SU-DHL-6 (cell line): Measurements from ENCODE around the gene LRRC18.

Experiments
- H2AFZ ChIP-seq: fragments of 200-600 bp; sonication (generic); 2 replicates; pipeline ENCODE4 v1.6.1; 2014; ENCODE audit warnings: low read depth, mild to moderate bottlenecking, moderate library complexity, mixed read lengths, antibody characterized with exemption, low read length; ENCODE audit not compliant: severe bottlenecking
- H3F3A ChIP-seq: fragments of 200-600 bp; shearing (Covaris generic); 2 replicates; pipeline ENCODE4 v1.6.0; 2016; ENCODE audit warnings: antibody characterized with exemption, mild to moderate bottlenecking; ENCODE audit not compliant: insufficient read depth
- H3K27ac ChIP-seq: fragments of 200-600 bp; sonication (generic); 2 replicates; pipeline ENCODE4 v1.5.1; 2016; ENCODE audit warnings: low read depth, mild to moderate bottlenecking, low read length, moderate library complexity, mixed read lengths
- H3K27me3 ChIP-seq: fragments of 200-600 bp; sonication (generic), shearing (Covaris generic); 2 replicates; pipeline ENCODE4 v1.6.0; 2014; ENCODE audit warnings: mild to moderate bottlenecking, low read length
- H3K36me3 ChIP-seq: fragments of 200-600 bp; sonication (generic); 2 replicates; pipeline ENCODE4 v1.6.1; 2014; ENCODE audit warnings: mild to moderate bottlenecking, low read length, mixed read lengths
- H3K4me2 ChIP-seq: fragments of 300-600, 200-600 bp; shearing (Covaris generic), sonication (generic); 2 replicates; pipeline ENCODE4 v1.6.0; 2014; ENCODE audit warnings: low read length, low read depth, mild to moderate bottlenecking; ENCODE audit not compliant: poor library complexity, severe bottlenecking
- H3K4me3 ChIP-seq: fragments of 200-600 bp; sonication (generic); 2 replicates; pipeline ENCODE4 v1.5.1; 2014; ENCODE audit warnings: antibody characterized with exemption, low read length, mild to moderate bottlenecking, mixed read lengths; ENCODE audit not compliant: insufficient read depth, poor library complexity, severe bottlenecking
- H3K79me2 ChIP-seq: fragments of 200-600 bp; sonication (generic); 2 replicates; pipeline ENCODE4 v1.6.1; 2014; ENCODE audit warnings: mild to moderate bottlenecking, low read length, moderate library complexity; ENCODE audit not compliant: insufficient read depth
- H3K9ac ChIP-seq: fragments of 200-600 bp; sonication (generic); 2 replicates; pipeline ENCODE4 v1.7.0; 2014; ENCODE audit warnings: mild to moderate bottlenecking, low read length
- H3K9me2 ChIP-seq: fragments of 200-600 bp; sonication (generic); replicated peaks from 2 replicates; pipeline ENCODE4 v1.6.1; 2014; ENCODE audit warnings: low read length; ENCODE audit not compliant: insufficient read depth
- H3K9me3 ChIP-seq: fragments of 200-600 bp; sonication (generic); 2 replicates; pipeline ENCODE4 v1.6.1; 2014; ENCODE audit warnings: low read length, mixed read lengths; ENCODE audit not compliant: insufficient read depth
- H4K20me1 ChIP-seq: fragments of 200-600 bp; sonication (generic); 2 replicates; pipeline ENCODE4 v1.6.1; 2014; ENCODE audit warnings: low read depth, mild to moderate bottlenecking, antibody characterized with exemption, low read length, moderate library complexity, mixed read lengths
- CTCF ChIP-seq: fragments of 200-600 bp; sonication (generic); IDR thresholded peaks from one replicate; pipeline ENCODE4 v1.5.1; 2017; ENCODE audit warnings: antibody characterized with exemption, mild to moderate bottlenecking, low read length, moderate library complexity; ENCODE audit not compliant: insufficient read depth, poor library complexity, severe bottlenecking
- EZH2phosphoT487 ChIP-seq: fragments of 200-600 bp; sonication (generic), shearing (Covaris generic); conservative IDR thresholded peaks from 2 replicates; pipeline ENCODE4 v1.6.1; 2018; ENCODE audit warnings: mild to moderate bottlenecking, antibody characterized with exemption, low read length, moderate library complexity, mixed read lengths

LRRC18 gene

GRCh38 chr10:48957361-48958151, 17.9 kb upstream of the LRRC18 start:
- H3F3A ChIP-seq: no peaks in the 10 kb centered on the region
- no peak overlapping the region for H2AFZ ChIP-seq
- no peak overlapping the region for H3K4me3 ChIP-seq
- H3K9me2 ChIP-seq: no peaks in the 10 kb centered on the region
- no peak overlapping the region for H3K9ac ChIP-seq
- H4K20me1 ChIP-seq: no peaks in the 10 kb centered on the region
- no peaks in the 10 kb centered on the region for H3K36me3 ChIP-seq
- no peaks in the 10 kb centered on the region for H3K9me3 ChIP-seq
- TF ChIP-seq EZH2phosphoT487: no peak
- no peak for TF ChIP-seq CTCF
- no peak overlapping the region for H3K4me2 ChIP-seq
- H3K27ac ChIP-seq: no peak overlapping the region
- no peaks in the 10 kb centered on the region for H3K79me2 ChIP-seq
- no peaks in the 10 kb centered on the region for H3K27me3 ChIP-seq

DNA sequence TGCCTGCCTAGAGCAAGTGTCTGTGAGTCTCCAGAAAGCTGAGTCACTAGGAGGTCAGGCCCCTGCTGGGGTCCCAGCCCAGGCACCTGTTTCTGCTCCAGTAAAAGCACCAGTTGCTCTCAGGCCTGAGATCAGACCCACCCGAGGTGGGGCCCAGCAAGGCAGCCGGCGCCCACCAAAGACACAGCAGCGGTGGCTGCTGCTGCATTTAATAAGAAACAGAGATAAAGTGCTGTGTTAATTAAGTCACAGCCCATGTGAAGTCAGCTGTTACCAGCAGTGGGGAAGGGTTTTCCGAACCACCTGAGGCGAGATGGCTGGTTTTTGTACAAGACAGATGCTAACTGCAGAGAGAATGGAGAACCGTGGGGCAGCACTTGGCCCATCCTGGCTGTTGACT, 12.1 kb upstream of the LRRC18 start:
- H3K9ac ChIP-seq: no peak overlapping the region
- H3K9me2 ChIP-seq: no peaks in the 10 kb centered on the region
- H3F3A ChIP-seq: no peaks in the 10 kb centered on the region
- H3K9me3 ChIP-seq: no peaks in the 10 kb centered on the region
- H4K20me1 ChIP-seq: no peaks in the 10 kb centered on the region
- H3K4me2 ChIP-seq: no peak overlapping the region
- TF ChIP-seq EZH2phosphoT487: no peak
- no peak for TF ChIP-seq CTCF
- no peaks in the 10 kb centered on the region for H3K79me2 ChIP-seq
- H3K27ac ChIP-seq: no peak overlapping the region
- H3K36me3 ChIP-seq: 0 out of 2 replicates have a peak, but pooled peaks cover 5% of the 10 kb centered on the region
- no peak overlapping the region for H3K4me3 ChIP-seq
- H2AFZ ChIP-seq: no peak overlapping the region
- no peaks in the 10 kb centered on the region for H3K27me3 ChIP-seq

DNA sequence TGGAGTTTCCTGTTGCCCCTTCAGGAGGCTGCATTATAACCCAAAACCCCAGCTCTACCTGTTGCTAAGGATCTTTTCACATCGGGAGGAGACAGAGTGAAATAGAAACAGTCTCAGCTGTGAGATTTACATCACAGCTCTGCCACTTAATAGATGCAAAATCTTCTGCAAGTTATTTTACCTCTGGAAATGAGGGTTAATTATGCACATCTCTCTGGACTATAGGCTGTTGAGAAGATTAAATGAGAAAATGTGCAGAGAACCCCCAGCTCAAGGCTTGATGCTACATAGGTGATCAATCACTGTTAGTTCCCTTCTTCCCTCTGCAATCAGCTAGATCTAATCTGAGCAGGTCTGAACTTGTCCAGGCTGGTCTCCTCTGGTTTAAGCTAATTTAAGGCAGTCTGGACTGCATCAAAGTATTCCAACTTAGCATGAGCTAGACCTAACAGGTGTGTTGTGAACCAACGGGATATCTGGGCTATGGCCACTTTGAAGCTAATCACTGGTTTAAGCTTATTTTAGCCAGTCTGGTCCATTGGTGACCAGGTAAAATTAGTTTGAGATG, 8.9 kb upstream of the LRRC18 start:
- TF ChIP-seq EZH2phosphoT487: no peak
- no peak for TF ChIP-seq CTCF
- H3K27ac ChIP-seq: no peak overlapping the region
- no peaks in the 10 kb centered on the region for H3K9me2 ChIP-seq
- H3K79me2 ChIP-seq: no peaks in the 10 kb centered on the region
- H3K9ac ChIP-seq: no peak overlapping the region
- H3K27me3 ChIP-seq: no peaks in the 10 kb centered on the region
- H3K4me3 ChIP-seq: no peak overlapping the region
- H2AFZ ChIP-seq: no peak overlapping the region
- H3F3A ChIP-seq: no peaks in the 10 kb centered on the region
- no peaks in the 10 kb centered on the region for H4K20me1 ChIP-seq
- no peaks in the 10 kb centered on the region for H3K9me3 ChIP-seq
- H3K36me3 ChIP-seq: 0 out of 2 replicates have a peak, but pooled peaks cover 5% of the 10 kb centered on the region
- no peak overlapping the region for H3K4me2 ChIP-seq
